DLD1 (cell line): ENCODE data around the gene HMCN2.

ENCODE experiments used
- in situ Hi-C: cut with HindIII; loops from 2 replicates; pipeline ENCODE4 v1.10.0; 2017; ENCODE audit warnings: low sequenced_read_pairs

The HMCN2 gene

DNA sequence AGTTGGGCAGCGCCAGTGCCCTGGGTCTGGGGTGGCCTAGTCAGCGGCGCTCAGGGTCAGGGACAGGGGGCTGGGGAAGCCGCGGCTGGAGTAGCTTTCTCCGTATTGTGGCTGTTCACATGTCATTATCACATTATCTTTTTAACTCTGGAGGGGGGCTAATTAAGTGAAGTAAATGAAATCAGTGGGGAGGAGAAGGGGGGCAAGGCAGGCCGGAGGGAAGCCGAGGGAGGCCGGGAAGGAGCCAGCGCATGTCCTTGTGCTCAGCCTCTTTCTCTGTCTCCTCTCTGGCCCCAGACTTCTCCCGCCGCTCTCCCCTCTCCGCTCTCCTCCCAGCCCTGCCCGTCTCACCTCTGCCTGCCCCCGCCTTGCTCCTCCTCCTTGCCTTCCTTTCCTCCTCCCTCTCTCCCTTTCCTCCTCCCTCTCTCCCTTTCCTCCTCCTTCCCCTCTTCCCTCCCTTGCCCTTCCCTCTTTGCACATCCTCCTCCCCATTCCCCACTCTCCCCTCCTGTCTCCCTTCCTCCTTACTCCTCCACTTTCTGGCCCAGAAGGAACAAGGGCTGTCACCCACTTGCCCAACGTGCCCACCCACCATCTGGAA is 217.9 kb downstream of the HMCN2 start:
- in situ Hi-C loops, result no loop called here
